HG03571 (cell line): ENCODE measurements around the gene PCDHGA2.
"Not testable (repeated sequence)": the region's sequence is repeated elsewhere in the genome, so short reads cannot be mapped to it uniquely, and the experiment has no call there.

Source experiments
- ATAC-seq: cut with Tn5 transposase; IDR thresholded peaks from one replicate; pipeline ENCODE4 v1.9.1; 2021; ENCODE audit not compliant: unreplicated experiment

PCDHGA2 gene

DNA sequence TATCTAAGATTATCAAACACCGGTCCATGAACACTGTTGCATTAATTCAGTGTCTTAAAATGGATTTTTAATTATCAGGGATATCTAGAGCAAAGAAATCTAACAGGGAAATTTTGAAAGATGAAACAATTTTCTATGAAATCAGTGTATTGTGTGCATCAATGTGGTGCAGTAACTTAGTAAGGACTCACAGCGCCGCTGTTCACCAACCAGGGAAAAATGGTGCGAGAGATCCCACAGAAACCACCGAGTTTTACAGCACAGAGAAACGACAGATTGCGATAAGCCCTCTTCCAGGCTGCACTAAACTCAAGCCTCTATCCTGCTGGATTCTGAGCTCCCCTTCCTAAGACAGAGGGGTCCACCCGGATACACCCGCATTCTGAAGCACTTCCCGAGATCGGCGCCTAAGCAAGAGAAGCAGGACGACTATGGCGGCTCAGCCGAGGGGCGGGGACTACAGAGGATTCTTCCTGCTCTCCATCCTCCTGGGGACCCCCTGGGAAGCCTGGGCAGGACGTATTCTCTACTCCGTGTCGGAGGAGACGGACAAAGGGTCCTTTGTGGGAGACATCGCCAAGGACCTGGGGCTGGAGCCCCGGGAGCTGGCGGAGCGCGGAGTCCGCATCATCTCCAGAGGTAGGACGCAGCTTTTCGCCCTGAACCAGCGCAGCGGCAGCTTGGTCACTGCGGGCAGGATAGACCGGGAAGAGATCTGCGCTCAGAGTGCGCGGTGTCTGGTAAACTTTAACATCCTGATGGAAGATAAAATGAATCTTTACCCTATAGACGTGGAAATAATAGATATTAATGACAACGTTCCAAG, 44.1 kb downstream of the PCDHGA2 start, which contains the start of gene PCDHGA7:
TSS of gene PCDHGA7 (plus strand) at position 274 of the 826 bp plus-strand sequence. CDS start at position 432, 158 bp downstream.
- no peak for ATAC-seq

DNA sequence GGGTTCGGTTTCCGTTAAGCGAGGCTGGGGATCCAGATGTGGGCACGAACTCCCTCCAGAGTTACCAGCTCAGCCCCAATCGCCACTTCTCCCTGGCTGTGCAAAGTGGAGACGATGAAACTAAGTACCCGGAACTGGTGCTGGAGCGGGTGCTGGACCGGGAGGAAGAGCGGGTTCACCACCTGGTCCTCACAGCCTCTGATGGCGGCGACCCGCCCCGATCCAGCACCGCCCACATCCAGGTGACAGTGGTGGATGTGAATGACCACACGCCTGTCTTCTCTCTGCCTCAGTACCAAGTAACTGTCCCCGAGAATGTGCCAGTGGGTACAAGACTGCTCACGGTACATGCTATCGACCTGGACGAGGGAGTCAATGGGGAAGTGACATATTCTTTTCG, 44.8 kb downstream of the PCDHGA2 start:
- no peak for ATAC-seq

DNA sequence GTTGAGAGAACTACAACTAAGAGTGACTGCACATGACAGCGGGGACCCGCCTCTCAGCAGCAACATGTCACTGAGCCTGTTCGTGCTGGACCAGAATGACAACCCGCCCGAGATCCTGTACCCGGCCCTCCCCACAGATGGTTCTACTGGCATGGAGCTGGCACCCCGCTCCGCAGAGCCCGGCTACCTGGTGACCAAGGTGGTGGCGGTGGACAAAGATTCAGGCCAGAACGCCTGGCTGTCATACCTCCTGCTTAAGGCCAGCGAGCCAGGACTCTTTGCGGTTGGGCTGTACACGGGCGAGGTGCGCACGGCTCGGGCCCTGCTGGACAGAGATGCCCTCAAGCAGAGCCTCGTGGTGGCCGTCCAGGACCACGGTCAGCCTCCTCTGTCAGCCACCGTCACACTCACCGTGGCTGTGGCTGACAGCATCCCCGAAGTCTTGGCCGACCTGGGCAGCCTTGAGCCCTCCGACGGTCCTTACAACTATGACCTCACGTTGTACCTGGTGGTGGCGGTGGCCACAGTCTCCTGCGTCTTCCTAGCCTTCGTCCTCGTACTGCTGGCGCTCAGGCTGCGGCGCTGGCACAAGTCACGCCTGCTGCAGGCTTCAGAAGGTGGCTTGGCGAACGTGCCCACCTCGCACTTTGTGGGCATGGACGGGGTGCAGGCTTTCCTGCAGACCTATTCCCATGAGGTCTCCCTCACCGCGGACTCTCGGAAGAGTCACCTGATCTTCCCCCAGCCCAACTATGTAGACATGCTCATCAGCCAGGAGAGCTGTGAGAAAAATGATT, 46.1 kb downstream of the PCDHGA2 start:
- no peak for ATAC-seq

DNA sequence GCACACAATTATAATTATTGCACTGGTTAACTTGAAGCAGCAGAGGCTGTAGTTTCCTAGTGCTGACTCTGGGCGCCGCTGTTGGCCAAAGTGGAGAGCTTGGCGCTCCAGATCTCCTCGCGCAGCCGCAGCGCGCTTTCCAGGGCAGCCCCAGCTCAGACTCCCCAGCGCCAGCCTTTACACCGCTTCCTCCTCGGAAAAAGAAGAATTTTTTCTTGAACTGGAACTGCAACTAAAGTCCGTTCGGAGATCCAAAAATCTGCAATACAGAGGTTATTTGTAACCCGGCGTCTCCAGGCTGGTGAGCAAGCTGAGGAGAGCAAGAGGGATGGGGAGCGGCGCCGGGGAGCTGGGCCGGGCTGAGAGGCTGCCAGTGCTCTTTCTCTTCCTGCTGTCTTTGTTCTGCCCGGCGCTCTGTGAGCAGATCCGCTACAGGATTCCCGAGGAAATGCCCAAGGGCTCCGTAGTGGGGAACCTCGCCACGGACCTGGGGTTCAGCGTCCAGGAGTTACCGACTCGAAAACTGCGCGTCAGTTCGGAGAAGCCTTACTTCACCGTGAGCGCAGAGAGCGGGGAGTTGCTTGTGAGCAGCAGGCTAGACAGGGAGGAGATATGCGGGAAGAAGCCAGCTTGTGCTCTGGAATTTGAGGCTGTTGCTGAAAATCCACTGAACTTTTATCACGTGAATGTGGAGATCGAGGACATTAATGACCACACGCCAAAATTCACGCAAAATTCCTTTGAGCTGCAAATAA, 49.2 kb downstream of the PCDHGA2 start, which contains the start of gene PCDHGB4:
TSS of gene PCDHGB4 (plus strand) at position 142 of the 755 bp plus-strand sequence. CDS start at position 329, 187 bp downstream.
- not testable (repeated sequence) for ATAC-seq

DNA sequence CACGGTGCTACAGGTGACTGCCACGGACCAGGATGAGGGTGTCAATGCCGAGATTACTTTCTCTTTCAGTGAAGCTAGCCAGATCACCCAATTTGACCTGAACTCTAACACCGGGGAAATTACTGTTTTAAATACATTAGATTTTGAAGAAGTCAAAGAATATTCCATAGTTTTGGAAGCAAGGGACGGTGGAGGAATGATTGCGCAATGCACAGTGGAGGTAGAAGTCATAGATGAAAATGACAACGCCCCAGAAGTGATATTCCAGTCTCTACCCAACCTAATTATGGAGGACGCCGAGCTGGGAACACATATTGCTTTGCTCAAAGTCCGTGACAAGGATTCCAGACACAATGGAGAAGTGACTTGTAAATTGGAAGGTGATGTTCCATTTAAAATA, 50.1 kb downstream of the PCDHGA2 start:
- no peak for ATAC-seq

DNA sequence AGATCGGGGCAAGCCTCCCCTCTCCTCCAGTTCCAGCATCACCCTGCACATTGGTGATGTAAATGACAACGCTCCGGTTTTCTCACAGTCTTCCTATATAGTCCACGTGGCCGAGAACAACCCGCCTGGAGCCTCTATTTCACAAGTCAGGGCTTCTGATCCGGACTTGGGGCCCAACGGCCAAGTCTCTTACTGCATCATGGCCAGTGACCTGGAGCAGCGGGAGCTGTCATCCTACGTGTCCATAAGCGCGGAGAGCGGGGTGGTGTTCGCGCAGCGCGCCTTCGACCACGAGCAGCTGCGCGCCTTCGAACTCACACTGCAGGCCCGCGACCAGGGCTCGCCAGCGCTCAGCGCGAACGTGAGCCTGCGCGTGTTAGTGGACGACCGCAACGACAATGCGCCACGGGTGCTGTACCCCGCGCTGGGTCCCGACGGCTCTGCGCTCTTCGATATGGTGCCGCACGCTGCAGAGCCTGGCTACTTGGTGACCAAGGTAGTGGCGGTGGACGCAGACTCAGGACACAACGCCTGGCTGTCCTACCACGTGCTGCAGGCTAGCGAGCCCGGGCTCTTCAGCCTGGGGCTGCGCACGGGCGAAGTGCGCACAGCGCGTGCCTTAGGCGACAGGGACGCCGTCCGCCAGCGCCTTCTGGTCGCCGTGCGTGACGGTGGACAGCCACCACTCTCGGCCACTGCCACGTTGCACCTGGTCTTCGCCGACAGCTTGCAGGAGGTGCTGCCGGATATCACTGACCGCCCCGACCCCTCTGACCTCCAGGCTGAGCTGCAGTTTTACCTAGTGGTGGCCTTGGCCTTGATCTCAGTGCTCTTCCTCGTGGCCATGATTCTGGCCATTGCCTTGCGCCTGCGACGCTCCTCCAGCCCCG, 50.8 kb downstream of the PCDHGA2 start:
- no peak for ATAC-seq

DNA sequence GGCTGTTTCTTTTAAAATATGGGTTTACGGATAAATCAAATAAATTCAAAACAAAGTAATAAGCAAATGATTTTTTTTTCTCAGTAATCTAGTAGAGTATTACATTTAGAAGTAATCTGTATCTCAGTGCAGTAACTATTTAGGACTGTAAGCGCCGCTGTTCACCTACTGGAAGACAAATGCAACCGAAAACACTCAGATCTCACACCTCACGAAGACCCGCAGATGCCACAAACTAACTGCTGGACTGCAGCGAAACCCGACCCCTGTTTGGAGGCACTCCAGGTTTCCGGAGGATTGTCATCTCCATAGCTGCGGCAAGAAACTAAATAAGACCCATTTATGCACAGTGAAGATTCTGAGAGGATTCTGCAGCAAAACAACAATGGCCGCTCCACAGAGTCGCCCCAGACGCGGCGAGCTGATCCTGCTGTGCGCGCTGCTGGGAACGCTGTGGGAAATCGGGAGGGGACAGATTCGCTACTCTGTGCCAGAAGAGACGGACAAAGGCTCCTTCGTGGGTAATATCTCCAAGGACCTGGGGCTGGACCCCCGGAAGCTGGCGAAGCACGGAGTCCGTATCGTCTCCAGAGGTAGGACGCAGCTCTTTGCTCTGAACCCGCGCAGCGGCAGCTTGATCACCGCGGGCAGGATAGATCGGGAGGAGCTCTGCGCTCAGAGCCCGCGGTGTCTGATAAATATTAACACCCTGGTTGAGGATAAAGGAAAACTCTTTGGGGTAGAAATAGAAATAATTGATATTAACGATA, 54.1 kb downstream of the PCDHGA2 start, which contains the start of gene PCDHGA8:
TSS of gene PCDHGA8 (plus strand) at position 205 of the 770 bp plus-strand sequence. CDS start at position 386, 181 bp downstream.
- ATAC-seq, result no peak
